ENCODE data around the gene ENAH.
A peak's percentile ranks its signal among the peaks of the same experiment; 100 is the strongest.
"Not testable (repeated sequence)": the region's sequence is repeated elsewhere in the genome, so short reads cannot be mapped to it uniquely, and the experiment has no call there.

Gene ENAH

GRCh38 chr1:225473266-225473665 is 179.7 kb downstream of the ENAH start:
- H3K36me3 ChIP-seq (ENCODE audit: control insufficient read depth in 1 of 2, insufficient read depth in 2 of 2, low read depth in 1 of 2, low read length in 2 of 2); H2BK15ac ChIP-seq (ENCODE audit: low read depth, poor library complexity, severe bottlenecking); H3K4me3 ChIP-seq (ENCODE audit: insufficient read depth in 1 of 2, low read depth in 1 of 2, low read length in 2 of 2); H3K9me3 ChIP-seq (ENCODE audit: control insufficient read depth, low read length); H2BK12ac ChIP-seq (ENCODE audit: low read length in 2 of 2); H3K27me3 ChIP-seq (ENCODE audit: control insufficient read depth in 1 of 2, insufficient read depth in 1 of 2, low read length in 2 of 2); DNase-seq; H3K14ac ChIP-seq (ENCODE audit: low read length in 2 of 2); H2BK5ac ChIP-seq (ENCODE audit: low read depth, low read length, poor library complexity, severe bottlenecking); H2BK120ac ChIP-seq (ENCODE audit: low read depth, low read length); H3K4me1 ChIP-seq (ENCODE audit: control insufficient read depth, insufficient read depth, low read depth, low read length); H3K4me2 ChIP-seq (ENCODE audit: low read length, poor library complexity, severe bottlenecking); H4K91ac ChIP-seq (ENCODE audit: low read length); H2AFZ ChIP-seq (ENCODE audit: low read depth, low read length); H3K4ac ChIP-seq (ENCODE audit: low read depth in 1 of 2, low read length in 2 of 2); H3K23ac ChIP-seq (ENCODE audit: low read length in 2 of 2); H3K27ac ChIP-seq (ENCODE audit: low read length, poor library complexity, severe bottlenecking); H3K18ac ChIP-seq (ENCODE audit: low read depth in 1 of 2, low read length in 2 of 2); H3K9ac ChIP-seq (ENCODE audit: low read length); H4K8ac ChIP-seq (ENCODE audit: low read length); H3K79me1 ChIP-seq (replicated peaks; ENCODE audit: low read length, poor library complexity, severe bottlenecking); H2AK5ac ChIP-seq (ENCODE audit: low read length, severe bottlenecking): not testable (repeated sequence)
- WGBS, result 70% methylated on average over 8 of the region's 8 CpGs

- Histone ChIP-seq H3K23ac (ENCODE audit: low read length in 2 of 2) (no peak overlapping the region), H3K36me3 (ENCODE audit: control insufficient read depth in 1 of 2, insufficient read depth in 2 of 2, low read depth in 1 of 2, low read length in 2 of 2) (no peaks in the 10 kb centered on the region), H3K4me1 (ENCODE audit: control insufficient read depth, insufficient read depth, low read depth, low read length) (peaks cover 5% of the 10 kb centered on the region), H3K14ac (ENCODE audit: low read length in 2 of 2) (no peak overlapping the region), H3K9ac (ENCODE audit: low read length) (no peak overlapping the region), H3K9me3 (ENCODE audit: control insufficient read depth, low read length) (no peaks in the 10 kb centered on the region), H2BK5ac (ENCODE audit: low read depth, low read length, poor library complexity, severe bottlenecking) (no peak overlapping the region), H3K4me2 (ENCODE audit: low read length, poor library complexity, severe bottlenecking) (no peak overlapping the region), H2BK12ac (ENCODE audit: low read length in 2 of 2) (no peak overlapping the region), H2AK5ac (ENCODE audit: low read length, severe bottlenecking) (no peak overlapping the region), H3K79me1 (replicated peaks; ENCODE audit: low read length, poor library complexity, severe bottlenecking) (no peaks in the 10 kb centered on the region), H3K27me3 (ENCODE audit: control insufficient read depth in 1 of 2, insufficient read depth in 1 of 2, low read length in 2 of 2) (peaks cover 0 to 10% of the 10 kb centered on the region in 2 experiments), H3K4ac (ENCODE audit: low read depth in 1 of 2, low read length in 2 of 2) (no peak overlapping the region), H2BK120ac (ENCODE audit: low read depth, low read length) (no peak overlapping the region), H3K18ac (ENCODE audit: low read depth in 1 of 2, low read length in 2 of 2) (no peak overlapping the region), H2BK15ac (ENCODE audit: low read depth, poor library complexity, severe bottlenecking) (no peak overlapping the region), H4K8ac (ENCODE audit: low read length) (no peak overlapping the region), H3K27ac (ENCODE audit: low read length, poor library complexity, severe bottlenecking) (no peak overlapping the region), H2AFZ (ENCODE audit: low read depth, low read length) (no peak overlapping the region), H4K91ac (ENCODE audit: low read length) (peak overlapping the region; percentile 34), H3K4me3 (ENCODE audit: insufficient read depth in 1 of 2, low read depth in 1 of 2, low read length in 2 of 2) (no peak overlapping the region)
- DNase-seq, result no peak
- 82% methylated on average over 28 of the region's 29 CpGs for WGBS
Observed at GRCh38 chr1:225471453-225472301, 181.2 kb downstream of the ENAH start.

GRCh38 chr1:225471109-225471452 is 181.8 kb downstream of the ENAH start:
- H2AK5ac ChIP-seq (ENCODE audit: low read length, severe bottlenecking), result no peak overlapping the region
- no peaks in the 10 kb centered on the region for H3K79me1 ChIP-seq (replicated peaks; ENCODE audit: low read length, poor library complexity, severe bottlenecking)
- no peak overlapping the region for H2BK120ac ChIP-seq (ENCODE audit: low read depth, low read length)
- no peak overlapping the region for H3K4ac ChIP-seq (ENCODE audit: low read depth in 1 of 2, low read length in 2 of 2)
- H3K27ac ChIP-seq (ENCODE audit: low read length, poor library complexity, severe bottlenecking), result no peak overlapping the region
- no peak overlapping the region for H2AFZ ChIP-seq (ENCODE audit: low read depth, low read length)
- no peak overlapping the region for H2BK5ac ChIP-seq (ENCODE audit: low read depth, low read length, poor library complexity, severe bottlenecking)
- no peaks in the 10 kb centered on the region for H3K9me3 ChIP-seq (ENCODE audit: control insufficient read depth, low read length)
- no peaks in the 10 kb centered on the region for H3K36me3 ChIP-seq (ENCODE audit: control insufficient read depth in 1 of 2, insufficient read depth in 2 of 2, low read depth in 1 of 2, low read length in 2 of 2)
- H3K14ac ChIP-seq (ENCODE audit: low read length in 2 of 2), result no peak overlapping the region
- H3K4me2 ChIP-seq (ENCODE audit: low read length, poor library complexity, severe bottlenecking), result no peak overlapping the region
- no peak overlapping the region for H2BK12ac ChIP-seq (ENCODE audit: low read length in 2 of 2)
- H3K27me3 ChIP-seq (ENCODE audit: control insufficient read depth in 1 of 2, insufficient read depth in 1 of 2, low read length in 2 of 2), result peaks cover 0 to 10% of the 10 kb centered on the region in 2 experiments
- H3K23ac ChIP-seq (ENCODE audit: low read length in 2 of 2), result no peak overlapping the region
- DNase-seq, result no peak
- no peak overlapping the region for H2BK15ac ChIP-seq (ENCODE audit: low read depth, poor library complexity, severe bottlenecking)
- H3K18ac ChIP-seq (ENCODE audit: low read depth in 1 of 2, low read length in 2 of 2), result no peak overlapping the region
- H3K4me3 ChIP-seq (ENCODE audit: insufficient read depth in 1 of 2, low read depth in 1 of 2, low read length in 2 of 2), result no peak overlapping the region
- no peak overlapping the region for H4K8ac ChIP-seq (ENCODE audit: low read length)
- 79% methylated on average over 8 of the region's 8 CpGs for WGBS
- H3K4me1 ChIP-seq (ENCODE audit: control insufficient read depth, insufficient read depth, low read depth, low read length), result peaks cover 5% of the 10 kb centered on the region
- no peak overlapping the region for H3K9ac ChIP-seq (ENCODE audit: low read length)
- H4K91ac ChIP-seq (ENCODE audit: low read length), result no peak overlapping the region

DNA sequence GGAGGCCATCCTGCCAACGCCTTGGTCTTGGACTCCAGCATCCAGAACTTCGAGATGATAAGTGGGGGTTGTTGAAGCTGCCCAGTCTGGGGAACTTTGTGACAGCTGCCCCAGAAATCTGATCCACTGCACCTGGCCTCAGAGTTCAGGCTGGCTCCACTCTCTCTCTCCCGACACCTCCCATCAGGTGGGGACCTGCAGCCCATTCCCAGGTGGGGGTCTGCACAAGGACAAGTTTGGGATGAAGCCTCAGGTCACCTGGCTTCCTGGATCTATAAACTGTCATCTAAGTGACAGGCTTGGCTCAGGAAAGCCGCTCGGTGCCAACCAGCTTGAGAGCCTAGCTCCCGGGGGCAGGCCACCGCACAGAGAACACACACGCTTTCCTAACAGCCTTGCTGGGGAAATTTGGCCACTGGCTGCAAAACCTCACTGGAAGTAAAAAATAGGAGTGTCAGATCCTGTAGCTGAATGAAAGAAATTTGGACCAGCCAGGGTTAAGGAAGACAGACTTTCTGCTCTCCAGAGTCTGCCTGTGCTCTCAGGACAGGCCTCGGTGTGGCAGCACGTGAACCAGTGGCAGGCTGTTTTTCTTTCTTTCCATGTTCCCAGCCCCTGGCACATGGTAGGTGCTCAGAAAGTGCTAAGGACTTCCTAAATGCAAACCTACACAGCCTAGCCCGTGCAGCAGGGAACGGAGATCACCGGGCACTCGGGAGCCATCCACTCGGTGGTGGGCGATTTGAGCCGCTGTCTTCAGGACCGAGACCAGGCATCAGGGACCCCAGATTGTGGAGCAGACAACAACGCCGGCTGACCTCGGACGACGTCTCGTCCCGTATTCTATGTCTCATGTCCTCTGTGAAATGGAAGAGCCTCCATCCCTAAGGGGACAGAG is 182.5 kb downstream of the ENAH start:
- Histone ChIP-seq H3K4ac (ENCODE audit: low read depth in 1 of 2, low read length in 2 of 2) (no peak overlapping the region), H3K4me3 (ENCODE audit: insufficient read depth in 1 of 2, low read depth in 1 of 2, low read length in 2 of 2) (no peak overlapping the region), H3K9ac (ENCODE audit: low read length) (no peak overlapping the region), H3K27me3 (ENCODE audit: control insufficient read depth in 1 of 2, insufficient read depth in 1 of 2, low read length in 2 of 2) (peaks cover 0 to 15% of the 10 kb centered on the region in 2 experiments), H3K9me3 (ENCODE audit: control insufficient read depth, low read length) (no peaks in the 10 kb centered on the region), H2BK120ac (ENCODE audit: low read depth, low read length) (no peak overlapping the region), H4K8ac (ENCODE audit: low read length) (no peak overlapping the region), H3K79me1 (replicated peaks; ENCODE audit: low read length, poor library complexity, severe bottlenecking) (no peaks in the 10 kb centered on the region), H2BK12ac (ENCODE audit: low read length in 2 of 2) (no peak overlapping the region), H3K23ac (ENCODE audit: low read length in 2 of 2) (no peak overlapping the region), H3K4me2 (ENCODE audit: low read length, poor library complexity, severe bottlenecking) (no peak overlapping the region), H2BK15ac (ENCODE audit: low read depth, poor library complexity, severe bottlenecking) (no peak overlapping the region), H3K18ac (ENCODE audit: low read depth in 1 of 2, low read length in 2 of 2) (no peak overlapping the region), H2AK5ac (ENCODE audit: low read length, severe bottlenecking) (no peak overlapping the region), H2BK5ac (ENCODE audit: low read depth, low read length, poor library complexity, severe bottlenecking) (no peak overlapping the region), H2AFZ (ENCODE audit: low read depth, low read length) (no peak overlapping the region), H3K14ac (ENCODE audit: low read length in 2 of 2) (no peak overlapping the region), H3K27ac (ENCODE audit: low read length, poor library complexity, severe bottlenecking) (no peak overlapping the region), H3K36me3 (ENCODE audit: control insufficient read depth in 1 of 2, insufficient read depth in 2 of 2, low read depth in 1 of 2, low read length in 2 of 2) (no peaks in the 10 kb centered on the region), H4K91ac (ENCODE audit: low read length) (no peak overlapping the region), H3K4me1 (ENCODE audit: control insufficient read depth, insufficient read depth, low read depth, low read length) (peaks cover 8% of the 10 kb centered on the region)
- 92% methylated on average over 25 of the region's 25 CpGs for WGBS
- no peak for DNase-seq

Data from mesenchymal stem cell (in vitro differentiated cells and primary cell).